ENCODE measurements around the gene SLC6A16.
A peak's percentile ranks its signal among the peaks of the same experiment; 100 is the strongest.
"Not testable (repeated sequence)": the region's sequence is repeated elsewhere in the genome, so short reads cannot be mapped to it uniquely, and the experiment has no call there.

GRCh38 chr19:49266409-49266808 lies 58.6 kb downstream of the SLC6A16 start:
- peak in 2 of 3 experiments; percentile 39 to 55 for TF ChIP-seq CTCF (IDR thresholded peaks at IDR 0.05)
- not testable (repeated sequence) for TF ChIP-seq POLR2A (IDR thresholded peaks at IDR 0.05)
